ENCODE measurements around the gene CCDC192. TPM values are rescaled to one million over a fixed set of nuclear protein-coding genes. Genes with fewer than 3 reads are reported as not detected.

CCDC192 gene
- polyA plus RNA-seq, 3 donors = not detected

DNA sequence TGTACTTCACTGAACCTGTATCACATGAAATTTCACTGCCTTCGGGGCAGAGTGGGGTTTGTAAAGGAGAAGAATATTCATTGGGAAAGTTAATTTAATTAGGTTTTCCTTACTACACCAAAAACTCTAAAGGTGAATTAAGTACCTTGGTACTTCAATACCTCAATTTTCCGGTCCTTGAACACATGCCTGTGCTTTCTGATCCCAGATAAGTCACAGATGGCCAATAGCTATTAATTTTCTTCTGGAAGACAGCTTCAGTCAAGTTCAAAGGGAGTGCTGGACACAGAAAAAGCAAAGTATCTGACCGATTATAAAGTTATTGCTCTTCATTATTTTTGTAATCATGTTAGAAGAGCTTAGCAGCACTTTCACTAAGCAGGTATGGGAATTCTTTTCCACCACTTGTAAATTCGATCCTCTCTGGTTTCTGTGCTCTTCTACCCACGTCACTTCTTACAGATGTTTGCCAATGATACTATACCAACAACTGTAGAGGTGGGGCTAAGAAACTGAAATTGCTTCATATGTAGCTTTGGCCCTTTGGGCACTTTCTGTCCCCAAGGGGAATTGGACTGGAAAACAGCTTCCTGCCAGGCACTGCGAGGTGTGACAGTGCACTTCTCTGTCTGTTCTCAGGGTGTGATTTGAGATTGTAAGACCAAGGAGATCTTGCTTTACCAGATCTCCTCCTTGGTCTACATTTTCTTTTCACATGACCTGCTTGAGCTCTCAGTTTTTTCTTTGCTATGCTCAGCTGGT lies 164.0 kb downstream of the CCDC192 start:
- Mint-ChIP-seq H3K27ac (no peak overlapping the region), H3K9me3 (no peaks in the 10 kb centered on the region), H3K36me3 (no peaks in the 10 kb centered on the region), H3K27me3 (ENCODE audit: low read depth in 3 of 3) (no peaks in the 10 kb centered on the region), H3K4me3 (no peak overlapping the region), H3K4me1 (peaks cover 8% of the 10 kb centered on the region)
- no peaks in the 10 kb centered on the region for H3K9me3 ChIP-seq (replicated peaks in 1 of 2; ENCODE audit: control insufficient read depth in 1 of 2, insufficient read depth in 1 of 2, low read length in 2 of 2)
- no peaks in the 10 kb centered on the region for H3K36me3 ChIP-seq (replicated peaks in 1 of 2; ENCODE audit: control insufficient read depth in 1 of 2, insufficient read depth in 2 of 2, low read length in 2 of 2)
- intact Hi-C loops (cut with micrococcal nuclease) = no loop called here
- no peaks in the 10 kb centered on the region for H3K79me2 ChIP-seq (ENCODE audit: insufficient read depth, low read length)
- H2AFZ ChIP-seq (ENCODE audit: insufficient read depth, low read depth, low read length, poor library complexity, severe bottlenecking) = no peak overlapping the region
- H3K27ac ChIP-seq (ENCODE audit: low read depth in 1 of 2, low read length in 2 of 2) = no peak overlapping the region
- H3K27me3 ChIP-seq (ENCODE audit: control insufficient read depth in 2 of 2, insufficient read depth in 2 of 2, low read length in 2 of 2) = no peaks in the 10 kb centered on the region
- no peaks in the 10 kb centered on the region for H3K4me1 ChIP-seq (ENCODE audit: control insufficient read depth in 1 of 2, insufficient read depth in 2 of 2, low read length in 2 of 2)
- H3K9ac ChIP-seq (ENCODE audit: insufficient read depth, low read length, poor library complexity, severe bottlenecking) = no peak overlapping the region
- no peak overlapping the region for H3K4me2 ChIP-seq (replicated peaks; ENCODE audit: extremely low read depth, low read length, poor library complexity, severe bottlenecking)
- TF ChIP-seq, protein P1, sequence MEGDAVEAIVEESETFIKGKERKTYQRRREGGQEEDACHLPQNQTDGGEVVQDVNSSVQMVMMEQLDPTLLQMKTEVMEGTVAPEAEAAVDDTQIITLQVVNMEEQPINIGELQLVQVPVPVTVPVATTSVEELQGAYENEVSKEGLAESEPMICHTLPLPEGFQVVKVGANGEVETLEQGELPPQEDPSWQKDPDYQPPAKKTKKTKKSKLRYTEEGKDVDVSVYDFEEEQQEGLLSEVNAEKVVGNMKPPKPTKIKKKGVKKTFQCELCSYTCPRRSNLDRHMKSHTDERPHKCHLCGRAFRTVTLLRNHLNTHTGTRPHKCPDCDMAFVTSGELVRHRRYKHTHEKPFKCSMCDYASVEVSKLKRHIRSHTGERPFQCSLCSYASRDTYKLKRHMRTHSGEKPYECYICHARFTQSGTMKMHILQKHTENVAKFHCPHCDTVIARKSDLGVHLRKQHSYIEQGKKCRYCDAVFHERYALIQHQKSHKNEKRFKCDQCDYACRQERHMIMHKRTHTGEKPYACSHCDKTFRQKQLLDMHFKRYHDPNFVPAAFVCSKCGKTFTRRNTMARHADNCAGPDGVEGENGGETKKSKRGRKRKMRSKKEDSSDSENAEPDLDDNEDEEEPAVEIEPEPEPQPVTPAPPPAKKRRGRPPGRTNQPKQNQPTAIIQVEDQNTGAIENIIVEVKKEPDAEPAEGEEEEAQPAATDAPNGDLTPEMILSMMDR (IDR thresholded peaks at IDR 0.05) = no peak
- H4K20me1 ChIP-seq (ENCODE audit: insufficient read depth, low read length) = no peaks in the 10 kb centered on the region
- H3K4me3 ChIP-seq (replicated peaks in 1 of 3; ENCODE audit: low read depth in 2 of 3, low read length in 3 of 3) = no peak overlapping the region
- 50% methylated on average over 2 of the region's 6 CpGs for WGBS (ENCODE audit: insufficient coverage)
- DNase-seq = no peak

DNA sequence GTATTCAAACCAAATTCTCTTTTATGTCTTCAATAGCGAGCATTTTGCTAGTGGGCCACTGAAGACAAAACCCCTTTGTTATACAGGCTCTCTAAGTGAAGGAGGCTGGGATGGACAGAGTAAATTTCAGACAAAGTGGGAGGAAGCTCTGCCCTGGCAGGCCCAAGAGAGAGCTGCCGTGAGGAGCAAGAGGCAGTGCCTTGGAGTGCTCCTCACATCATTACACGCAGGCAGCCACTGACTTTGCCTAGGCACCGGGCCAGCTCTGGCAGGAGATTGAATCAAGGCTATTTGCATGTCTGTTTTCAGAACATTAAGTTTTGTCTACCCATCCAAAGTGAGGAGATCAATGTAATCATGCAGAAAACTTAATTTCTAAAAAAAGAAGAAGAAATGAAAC lies 167.7 kb downstream of the CCDC192 start:
- Mint-ChIP-seq H3K9me3 (no peaks in the 10 kb centered on the region), H3K27ac (no peak overlapping the region), H3K36me3 (no peaks in the 10 kb centered on the region), H3K27me3 (ENCODE audit: low read depth in 3 of 3) (no peaks in the 10 kb centered on the region), H3K4me3 (no peak overlapping the region), H3K4me1 (peaks cover 3% of the 10 kb centered on the region)
- DNase-seq = no peak
- Histone ChIP-seq H3K4me2 (replicated peaks; ENCODE audit: extremely low read depth, low read length, poor library complexity, severe bottlenecking) (no peak overlapping the region), H2AFZ (ENCODE audit: insufficient read depth, low read depth, low read length, poor library complexity, severe bottlenecking) (no peak overlapping the region), H3K9me3 (replicated peaks in 1 of 2; ENCODE audit: control insufficient read depth in 1 of 2, insufficient read depth in 1 of 2, low read length in 2 of 2) (no peaks in the 10 kb centered on the region), H4K20me1 (ENCODE audit: insufficient read depth, low read length) (no peaks in the 10 kb centered on the region), H3K9ac (ENCODE audit: insufficient read depth, low read length, poor library complexity, severe bottlenecking) (no peak overlapping the region), H3K27me3 (ENCODE audit: control insufficient read depth in 2 of 2, insufficient read depth in 2 of 2, low read length in 2 of 2) (no peaks in the 10 kb centered on the region), H3K4me1 (ENCODE audit: control insufficient read depth in 1 of 2, insufficient read depth in 2 of 2, low read length in 2 of 2) (no peaks in the 10 kb centered on the region), H3K36me3 (replicated peaks in 1 of 2; ENCODE audit: control insufficient read depth in 1 of 2, insufficient read depth in 2 of 2, low read length in 2 of 2) (no peaks in the 10 kb centered on the region), H3K4me3 (replicated peaks in 1 of 3; ENCODE audit: low read depth in 2 of 3, low read length in 3 of 3) (no peak overlapping the region), H3K27ac (ENCODE audit: low read depth in 1 of 2, low read length in 2 of 2) (no peak overlapping the region), H3K79me2 (ENCODE audit: insufficient read depth, low read length) (no peaks in the 10 kb centered on the region)
- intact Hi-C loops (cut with micrococcal nuclease) = no loop called here
- WGBS (ENCODE audit: insufficient coverage) = 100% methylated on average over 2 of the region's 4 CpGs
- TF ChIP-seq, protein P1 (IDR thresholded peaks at IDR 0.05) = no peak
